ENCODE measurements around the gene KHDC4. TPM values are rescaled to one million over a fixed set of nuclear protein-coding genes. Genes with fewer than 3 reads are reported as not detected.

Gene KHDC4
- total RNA-seq, 4 donors from 2014 or later, result 18.2 to 46.3 (median 26.3) TPM

DNA sequence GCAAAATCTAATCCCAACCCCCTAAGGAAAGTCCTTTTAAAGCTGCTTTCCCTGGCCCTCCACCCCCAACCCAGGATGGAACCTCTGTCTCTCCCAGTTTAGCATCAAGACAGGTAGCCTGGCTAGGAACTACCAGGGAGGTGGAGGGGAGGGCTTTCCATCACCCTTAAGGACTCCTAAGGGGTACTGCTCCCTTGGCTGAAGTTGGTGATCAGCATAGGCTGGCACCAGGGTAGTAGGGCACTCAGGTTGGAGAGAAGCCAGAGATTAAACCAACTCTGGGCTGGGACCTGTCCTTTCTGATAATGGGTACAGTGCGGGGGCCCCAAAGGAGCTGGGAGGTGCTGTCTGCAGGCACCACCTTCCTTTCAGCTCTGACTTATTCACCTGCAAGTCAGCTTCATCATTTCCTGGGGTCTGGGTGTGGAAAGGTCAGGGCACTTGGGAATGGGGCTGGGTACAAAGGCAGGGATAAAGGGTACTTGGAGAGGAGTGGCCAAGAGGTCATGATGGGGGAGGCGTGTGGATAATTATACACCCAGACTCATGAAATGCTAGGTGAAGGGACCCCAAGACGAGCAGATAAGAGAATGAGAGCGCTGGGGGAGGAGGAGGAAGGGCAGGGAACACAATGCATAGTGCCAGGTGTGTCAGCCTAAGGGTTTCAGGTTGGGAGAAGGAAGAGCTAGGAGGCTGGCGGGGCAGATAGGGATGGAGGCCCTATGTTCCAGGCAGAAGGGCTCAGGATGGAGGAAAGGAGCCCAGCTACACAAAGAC is 42.9 kb upstream of the KHDC4 start:
- ATAC-seq (no peak), DNase-seq (no peak)
- intact Hi-C loops (cut with DNase I; ENCODE audit: low total_unique reads), result no loop called here
- TF ChIP-seq, protein P1, sequence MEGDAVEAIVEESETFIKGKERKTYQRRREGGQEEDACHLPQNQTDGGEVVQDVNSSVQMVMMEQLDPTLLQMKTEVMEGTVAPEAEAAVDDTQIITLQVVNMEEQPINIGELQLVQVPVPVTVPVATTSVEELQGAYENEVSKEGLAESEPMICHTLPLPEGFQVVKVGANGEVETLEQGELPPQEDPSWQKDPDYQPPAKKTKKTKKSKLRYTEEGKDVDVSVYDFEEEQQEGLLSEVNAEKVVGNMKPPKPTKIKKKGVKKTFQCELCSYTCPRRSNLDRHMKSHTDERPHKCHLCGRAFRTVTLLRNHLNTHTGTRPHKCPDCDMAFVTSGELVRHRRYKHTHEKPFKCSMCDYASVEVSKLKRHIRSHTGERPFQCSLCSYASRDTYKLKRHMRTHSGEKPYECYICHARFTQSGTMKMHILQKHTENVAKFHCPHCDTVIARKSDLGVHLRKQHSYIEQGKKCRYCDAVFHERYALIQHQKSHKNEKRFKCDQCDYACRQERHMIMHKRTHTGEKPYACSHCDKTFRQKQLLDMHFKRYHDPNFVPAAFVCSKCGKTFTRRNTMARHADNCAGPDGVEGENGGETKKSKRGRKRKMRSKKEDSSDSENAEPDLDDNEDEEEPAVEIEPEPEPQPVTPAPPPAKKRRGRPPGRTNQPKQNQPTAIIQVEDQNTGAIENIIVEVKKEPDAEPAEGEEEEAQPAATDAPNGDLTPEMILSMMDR (IDR thresholded peaks at IDR 0.05 in 4 of 5, conservative IDR thresholded peaks at IDR 0.05 in 1 of 5), result no peak
- TF ChIP-seq POLR2A (IDR thresholded peaks at IDR 0.05), result no peak
- Histone ChIP-seq H3K4me3 (peak overlapping the region; percentile 84 to 97 (median 92)), H3K9me3 (no peaks in the 10 kb centered on the region), H3K4me1 (peaks cover 81 to 88% of the 10 kb centered on the region in 2 donors), H3K27ac (peak overlapping the region; percentile 87 to 97 (median 93)), H3K36me3 (no peaks in the 10 kb centered on the region), H3K27me3 (no peaks in the 10 kb centered on the region)
- in situ Hi-C loops (cut with MboI; ENCODE audit: low sequenced_read_pairs in 4 of 4), result no loop called here

DNA sequence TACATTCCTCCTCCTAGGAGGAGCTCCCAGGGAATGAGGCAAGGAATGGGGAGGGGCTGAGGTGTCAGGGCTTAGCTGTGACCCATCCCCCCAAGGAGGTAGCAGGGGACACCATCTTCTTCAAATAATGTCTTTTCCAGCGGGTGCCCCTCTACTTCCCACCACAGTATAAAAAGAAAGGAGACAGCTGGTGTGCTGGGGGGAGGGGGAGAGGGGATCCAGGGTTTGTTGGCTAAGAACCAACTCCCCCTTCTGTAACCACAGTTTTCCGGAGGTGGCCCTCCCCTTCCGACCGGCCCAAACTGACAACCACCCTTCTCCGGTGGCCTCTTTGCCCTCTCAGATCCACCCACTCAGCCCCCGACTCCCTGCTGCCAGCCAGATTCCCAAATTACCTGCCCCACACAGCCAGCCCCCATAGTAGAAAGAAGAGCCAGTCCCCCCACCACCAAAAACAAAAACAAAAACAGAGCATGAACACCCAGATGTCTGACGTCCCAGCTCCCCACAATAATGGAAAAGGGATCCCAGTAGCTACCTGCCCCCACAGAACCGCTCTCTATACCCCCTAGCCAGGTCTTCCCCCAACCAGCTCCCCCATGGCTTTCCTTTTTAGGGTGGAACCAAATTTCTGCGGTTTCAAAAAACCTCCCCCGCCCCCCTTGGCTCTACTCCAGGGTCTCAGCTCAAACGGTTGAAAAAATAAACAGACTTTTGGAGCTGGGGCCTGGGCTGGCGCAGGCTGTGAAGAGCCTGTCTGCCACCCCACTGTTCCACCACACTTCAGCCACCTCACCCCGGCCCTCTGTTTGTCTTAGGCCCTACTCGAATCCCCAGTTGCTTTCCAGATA is 42.1 kb upstream of the KHDC4 start:
- Histone ChIP-seq H3K27ac (peak overlapping the region; percentile 87 to 97 (median 93)), H3K36me3 (no peaks in the 10 kb centered on the region), H3K27me3 (no peaks in the 10 kb centered on the region), H3K4me3 (peak overlapping the region; percentile 84 to 97 (median 92)), H3K4me1 (peaks cover 77 to 89% of the 10 kb centered on the region in 2 donors), H3K9me3 (no peaks in the 10 kb centered on the region)
- no peak for ATAC-seq
- intact Hi-C loops (cut with DNase I; ENCODE audit: low total_unique reads), result no loop called here
- TF ChIP-seq, protein P1 (IDR thresholded peaks at IDR 0.05 in 4 of 5, conservative IDR thresholded peaks at IDR 0.05 in 1 of 5), result no peak
- TF ChIP-seq POLR2A (IDR thresholded peaks at IDR 0.05), result peak in 1 of 2 donors; percentile 29
- in situ Hi-C loops (cut with MboI; ENCODE audit: low sequenced_read_pairs in 4 of 4), result no loop called here
- peak in 1 of 2 donors; percentile 55 for DNase-seq

DNA sequence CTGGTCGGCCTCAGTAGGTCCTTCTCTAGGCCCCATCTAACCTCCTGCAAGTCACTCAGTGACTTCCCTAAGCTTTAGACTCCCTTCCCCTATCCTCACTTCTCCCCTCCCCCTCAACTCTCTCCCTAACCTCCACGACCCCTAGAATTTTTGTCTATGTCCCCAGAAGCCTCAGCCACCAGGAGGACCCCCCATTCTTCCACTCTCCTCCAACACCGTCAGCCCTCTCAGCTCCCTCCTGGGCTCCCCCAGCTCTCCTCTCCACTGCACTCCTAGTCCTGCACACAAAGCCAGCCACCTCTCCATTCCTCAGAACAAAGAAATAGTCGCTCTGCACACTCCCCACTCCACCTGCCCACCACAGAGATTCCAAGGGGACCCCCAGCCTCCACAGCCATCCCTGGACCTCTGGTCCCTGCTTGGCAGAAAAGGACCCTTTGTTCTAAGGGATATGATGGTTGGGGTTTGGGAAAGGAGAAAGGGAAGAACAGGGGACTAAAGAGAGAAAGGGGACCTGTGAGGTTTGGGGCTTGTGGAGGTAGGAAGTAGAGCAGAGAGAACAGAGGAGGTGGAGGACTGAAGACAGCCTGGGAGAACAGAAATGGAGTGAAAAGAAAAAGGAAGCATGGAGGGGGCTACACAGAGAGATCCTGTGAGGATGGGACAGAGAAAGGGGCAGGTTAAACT is 41.3 kb upstream of the KHDC4 start:
- no peak for DNase-seq
- no peaks in the 10 kb centered on the region for H3K9me3 ChIP-seq
- in situ Hi-C loops (cut with MboI; ENCODE audit: low sequenced_read_pairs in 4 of 4), result no loop called here
- intact Hi-C loops (cut with DNase I; ENCODE audit: low total_unique reads), result no loop called here
- H3K4me3 ChIP-seq, result peak overlapping the region; percentile 84 to 97 (median 92)
- H3K27me3 ChIP-seq, result no peaks in the 10 kb centered on the region
- no peak for ATAC-seq
- H3K36me3 ChIP-seq, result no peaks in the 10 kb centered on the region
- H3K4me1 ChIP-seq, result peaks cover 77 to 89% of the 10 kb centered on the region in 2 donors
- no peak for TF ChIP-seq POLR2A (IDR thresholded peaks at IDR 0.05)
- TF ChIP-seq, protein P1 (IDR thresholded peaks at IDR 0.05 in 4 of 5, conservative IDR thresholded peaks at IDR 0.05 in 1 of 5), result no peak
- H3K27ac ChIP-seq, result peak overlapping the region; percentile 87 to 97 (median 93)

DNA sequence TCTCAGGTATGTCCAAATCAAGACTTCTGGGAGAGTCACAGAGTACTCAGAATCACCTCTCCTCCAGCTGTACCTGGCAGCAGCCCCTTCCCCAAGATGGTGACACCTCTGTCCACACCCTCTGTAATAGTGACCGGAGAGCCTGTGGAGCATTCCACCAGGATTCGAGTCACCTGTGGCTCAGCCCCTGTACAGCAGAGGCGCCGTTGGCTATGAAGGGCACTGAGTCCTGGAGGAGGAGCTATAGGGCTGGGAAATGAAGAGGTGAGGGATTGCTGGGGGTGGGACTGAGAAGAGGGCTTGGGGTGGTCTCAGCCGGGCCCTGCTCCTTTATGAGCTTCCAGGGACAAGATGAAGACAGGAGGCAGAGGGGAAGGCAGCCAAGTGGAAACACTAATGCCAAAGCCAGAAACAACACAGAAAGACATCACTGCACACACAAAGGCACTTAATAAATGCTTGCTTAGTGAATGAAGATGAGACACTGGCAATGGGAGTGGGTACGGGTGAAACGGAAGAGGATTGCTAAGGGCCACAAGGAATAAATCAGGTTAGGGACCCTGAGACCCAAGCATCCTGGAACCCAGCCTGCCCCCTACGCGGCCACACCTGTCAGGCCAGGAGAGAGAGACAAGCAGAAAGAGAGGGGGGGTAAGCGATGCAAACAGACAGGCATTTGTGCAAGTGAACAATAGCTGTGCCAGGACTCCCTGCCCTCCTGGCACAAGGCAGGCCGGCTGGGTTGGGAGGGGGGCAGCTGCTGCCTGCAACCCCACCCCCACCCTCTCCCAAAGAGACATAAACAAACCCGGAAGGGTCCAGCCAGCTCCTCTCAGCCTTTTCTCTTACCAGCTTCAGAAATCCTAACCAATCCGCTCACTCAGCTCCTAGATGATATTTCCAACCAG is 40.2 kb upstream of the KHDC4 start:
- in situ Hi-C loops (cut with MboI; ENCODE audit: low sequenced_read_pairs in 4 of 4) (no loop called here), intact Hi-C loops (cut with DNase I; ENCODE audit: low total_unique reads) (no loop called here)
- Histone ChIP-seq H3K36me3 (no peaks in the 10 kb centered on the region), H3K4me3 (peak overlapping the region in 3 of 4 donors; percentile 26 to 92 (median 84)), H3K27ac (peak overlapping the region; percentile 87 to 97 (median 93)), H3K4me1 (peaks cover 77 to 89% of the 10 kb centered on the region in 2 donors), H3K9me3 (no peaks in the 10 kb centered on the region), H3K27me3 (no peaks in the 10 kb centered on the region)
- no peak for TF ChIP-seq POLR2A (IDR thresholded peaks at IDR 0.05)
- TF ChIP-seq, protein P1 (IDR thresholded peaks at IDR 0.05 in 4 of 5, conservative IDR thresholded peaks at IDR 0.05 in 1 of 5), result no peak
- no peak for ATAC-seq
- no peak for DNase-seq
